SH-SY5Y (cell line): Measurements from ENCODE around the gene PAPPA2.

ENCODE experiments used
- GATA2 ChIP-seq: IDR thresholded peaks from 2 replicates; pipeline ENCODE4 v1.6.1; 2011; ENCODE audit warnings: mild to moderate bottlenecking, low read depth, low read length
- GATA3 ChIP-seq: IDR thresholded peaks from 2 replicates; pipeline ENCODE4 v1.6.1; 2011; ENCODE audit warnings: low read depth, mild to moderate bottlenecking, low read length, moderate library complexity

GRCh38 chr1:176829261-176829660 is 366.3 kb downstream of the PAPPA2 start:
- no peak for TF ChIP-seq GATA3
- TF ChIP-seq GATA2 = no peak
